ENCODE results near the gene MKRN1.
A peak's percentile ranks its signal among the peaks of the same experiment; 100 is the strongest.
"Not testable (repeated sequence)": the region's sequence is repeated elsewhere in the genome, so short reads cannot be mapped to it uniquely, and the experiment has no call there.

The MKRN1 gene, protein sequence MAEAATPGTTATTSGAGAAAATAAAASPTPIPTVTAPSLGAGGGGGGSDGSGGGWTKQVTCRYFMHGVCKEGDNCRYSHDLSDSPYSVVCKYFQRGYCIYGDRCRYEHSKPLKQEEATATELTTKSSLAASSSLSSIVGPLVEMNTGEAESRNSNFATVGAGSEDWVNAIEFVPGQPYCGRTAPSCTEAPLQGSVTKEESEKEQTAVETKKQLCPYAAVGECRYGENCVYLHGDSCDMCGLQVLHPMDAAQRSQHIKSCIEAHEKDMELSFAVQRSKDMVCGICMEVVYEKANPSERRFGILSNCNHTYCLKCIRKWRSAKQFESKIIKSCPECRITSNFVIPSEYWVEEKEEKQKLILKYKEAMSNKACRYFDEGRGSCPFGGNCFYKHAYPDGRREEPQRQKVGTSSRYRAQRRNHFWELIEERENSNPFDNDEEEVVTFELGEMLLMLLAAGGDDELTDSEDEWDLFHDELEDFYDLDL

DNA sequence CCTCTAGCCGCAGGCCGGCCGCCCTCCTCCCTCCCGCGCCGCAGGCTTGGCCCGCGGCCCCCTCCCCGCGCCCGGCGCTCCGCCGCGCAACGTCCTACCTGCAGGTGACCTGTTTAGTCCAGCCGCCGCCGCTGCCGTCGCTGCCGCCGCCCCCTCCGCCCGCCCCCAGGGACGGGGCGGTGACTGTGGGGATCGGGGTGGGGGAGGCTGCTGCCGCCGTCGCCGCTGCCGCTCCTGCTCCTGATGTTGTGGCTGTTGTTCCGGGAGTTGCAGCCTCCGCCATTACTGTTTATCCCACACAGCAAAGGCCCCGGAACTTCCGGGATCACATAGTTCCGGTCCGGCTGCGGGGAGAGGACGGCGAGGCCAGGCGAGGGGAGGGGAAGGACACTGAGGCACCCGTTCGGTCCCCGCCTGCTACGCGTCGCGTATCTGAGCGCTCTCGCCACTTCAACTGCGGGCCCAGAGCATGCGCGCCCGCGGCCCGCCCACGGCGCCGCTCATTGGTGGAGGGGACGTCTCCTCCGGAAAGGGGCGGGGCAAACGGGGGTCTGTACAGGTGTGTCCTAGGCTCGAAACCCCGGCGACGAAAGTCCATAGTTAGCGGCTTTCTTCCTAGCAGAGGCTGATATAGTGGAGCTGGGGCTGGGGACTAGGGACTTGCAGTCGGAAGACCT is at the start of gene MKRN1:
Gene MKRN1, minus strand, starts transcription at position 444 of the 677 bp plus-strand sequence. Its CDS starts 161 bp downstream, at position 283.
- peak; percentile 98 for DNase-seq

DNA sequence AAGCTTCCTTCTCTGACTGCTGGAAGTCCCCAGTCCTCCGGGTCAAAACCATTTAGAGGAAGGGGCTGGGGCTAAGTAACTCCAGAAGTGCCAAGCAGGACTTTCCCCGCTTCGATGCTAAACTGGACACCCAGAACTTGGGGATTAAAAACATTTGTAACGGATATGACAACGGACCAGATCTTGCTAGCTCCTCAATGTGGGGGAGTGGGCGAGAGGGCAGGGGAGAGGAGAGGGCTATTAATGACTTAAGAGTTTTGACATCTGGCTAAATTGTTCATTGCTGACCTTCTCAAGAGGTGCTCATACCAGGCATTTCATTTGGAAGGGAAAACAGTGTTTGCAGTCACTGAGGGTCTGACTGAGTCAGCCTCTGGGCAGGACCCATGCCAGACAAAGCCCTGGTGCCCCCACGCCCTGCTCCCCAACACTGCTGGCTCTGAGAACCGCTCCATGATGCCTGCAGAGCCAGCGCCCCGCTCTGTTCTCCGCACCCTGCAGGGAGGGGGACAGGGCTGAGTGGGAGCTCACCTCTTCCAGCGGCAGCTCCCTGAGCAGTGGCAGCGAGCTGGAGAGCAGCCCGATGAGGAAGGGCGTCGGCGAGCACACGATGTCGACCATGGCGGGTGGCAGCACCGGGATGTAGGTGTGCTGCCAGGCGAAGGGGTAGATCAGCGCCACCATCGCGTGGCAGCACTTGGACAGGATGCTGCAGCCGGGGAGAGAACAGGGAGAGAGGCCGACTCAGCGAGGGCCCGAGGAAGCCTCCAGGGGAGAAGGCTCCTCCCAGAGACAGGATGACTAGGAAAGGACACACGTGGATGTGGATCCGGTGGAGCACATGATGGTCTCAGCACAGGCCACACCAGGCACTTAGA is 47.7 kb upstream of the MKRN1 start:
- no peak for DNase-seq

DNA sequence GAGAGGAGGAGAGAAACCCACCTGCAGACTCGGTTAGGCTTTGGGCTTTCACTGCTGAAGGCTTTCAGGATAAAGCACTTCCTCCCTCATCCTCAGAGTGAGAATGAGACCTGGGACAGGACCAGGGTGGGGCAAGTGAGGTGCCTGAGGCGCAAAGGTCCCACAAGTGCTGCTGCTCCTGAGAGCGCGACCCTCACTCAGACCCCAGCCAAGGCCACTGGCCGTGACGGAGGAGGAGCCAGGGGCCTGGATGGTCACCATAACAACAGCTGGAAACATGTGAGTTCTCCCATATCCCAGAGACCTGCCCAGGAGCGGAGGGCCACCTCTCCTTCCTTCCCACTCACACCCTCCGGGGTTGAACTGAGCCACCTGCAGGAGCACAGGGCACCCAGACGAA is 46.9 kb upstream of the MKRN1 start:
- no peak for DNase-seq

DNA sequence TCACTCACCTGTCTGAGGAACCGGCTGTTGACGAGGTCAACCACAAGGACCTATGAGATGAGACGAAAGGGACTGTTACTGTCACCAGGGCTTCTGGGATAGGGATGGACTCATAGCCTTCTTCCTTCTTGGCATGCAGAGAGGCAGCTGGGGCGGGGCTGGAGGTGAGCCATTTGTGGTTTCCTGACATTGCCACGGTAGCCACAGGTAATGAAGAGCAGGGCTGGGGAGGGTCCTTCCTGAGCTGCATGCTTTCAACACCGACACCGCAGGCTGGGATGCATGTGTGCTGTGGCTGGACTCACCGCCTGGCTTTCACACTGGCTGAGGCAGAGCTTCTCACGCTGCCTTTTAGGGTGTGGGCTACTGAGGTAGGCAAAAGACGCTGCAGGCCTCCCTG is 46.4 kb upstream of the MKRN1 start:
- no peak for DNase-seq

DNA sequence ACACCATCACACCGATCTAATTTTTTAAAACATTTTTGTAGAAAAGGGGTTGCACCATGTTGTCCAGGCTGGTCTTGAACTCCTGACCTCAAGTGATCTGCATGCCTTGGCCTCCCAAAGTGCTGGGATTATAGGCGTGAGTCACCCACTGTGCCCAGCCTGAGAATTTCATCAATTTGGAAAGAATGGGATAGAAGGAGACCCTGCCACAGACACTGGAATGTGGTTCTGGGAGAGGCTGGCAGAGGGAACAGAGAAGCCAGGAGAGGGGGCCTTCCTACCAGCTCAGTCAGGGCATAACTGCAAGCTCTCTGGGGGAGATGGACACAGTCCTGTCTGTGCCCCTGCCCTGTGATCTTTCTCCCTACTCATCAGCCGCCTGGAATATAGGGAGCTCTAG is 42.1 kb upstream of the MKRN1 start:
- no peak for DNase-seq

DNA sequence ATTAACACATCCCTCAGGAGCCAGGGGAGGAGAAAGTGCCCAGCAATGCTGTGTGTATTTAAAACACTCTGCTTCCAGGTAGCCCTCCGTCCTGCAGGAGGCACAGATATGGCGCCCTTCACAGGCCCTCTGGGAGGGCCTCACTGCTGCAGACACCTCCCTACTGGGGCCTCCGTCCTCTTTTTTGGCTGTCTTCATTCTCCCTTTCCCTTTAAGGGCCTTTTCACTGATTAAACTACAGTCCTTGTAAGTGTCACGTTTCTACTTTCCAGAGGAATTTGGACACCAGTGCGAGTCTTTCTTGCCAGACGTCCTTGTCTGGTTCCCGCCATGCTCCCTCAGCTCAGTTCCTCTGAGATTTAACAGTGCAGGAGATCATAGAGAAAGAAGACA is 39.7 kb upstream of the MKRN1 start:
- DNase-seq: no peak

DNA sequence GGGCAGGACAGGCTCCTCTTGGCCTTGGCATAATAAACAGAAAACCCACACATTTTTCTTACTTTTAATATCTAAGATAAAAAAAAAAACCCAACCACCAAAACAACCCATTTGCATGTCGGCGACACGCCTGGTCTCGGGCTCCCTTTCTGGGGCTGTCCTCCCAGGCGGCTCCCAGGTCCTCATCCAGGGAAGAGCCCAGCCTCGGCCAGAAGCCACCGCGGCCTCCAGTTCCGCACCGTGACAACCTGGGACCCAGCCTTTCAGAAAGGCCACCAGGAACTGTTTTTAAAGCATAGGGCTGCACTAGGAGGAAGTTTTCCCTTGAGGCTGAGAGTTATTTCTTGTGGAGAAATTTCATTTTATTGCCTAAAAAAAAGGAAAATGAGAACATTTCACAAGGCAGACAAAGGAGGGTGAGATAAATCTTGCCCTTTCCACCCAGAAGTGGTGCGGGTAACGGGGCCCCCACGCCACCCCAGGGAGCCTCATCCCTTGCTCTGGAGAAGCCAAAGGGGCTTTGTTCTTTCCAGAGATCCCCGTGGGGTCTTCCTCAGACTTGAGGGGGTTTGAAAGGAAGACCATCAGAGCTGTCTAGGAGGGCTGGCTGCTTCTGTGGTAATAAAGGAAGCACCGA is 39.2 kb upstream of the MKRN1 start:
- no peak for DNase-seq

DNA sequence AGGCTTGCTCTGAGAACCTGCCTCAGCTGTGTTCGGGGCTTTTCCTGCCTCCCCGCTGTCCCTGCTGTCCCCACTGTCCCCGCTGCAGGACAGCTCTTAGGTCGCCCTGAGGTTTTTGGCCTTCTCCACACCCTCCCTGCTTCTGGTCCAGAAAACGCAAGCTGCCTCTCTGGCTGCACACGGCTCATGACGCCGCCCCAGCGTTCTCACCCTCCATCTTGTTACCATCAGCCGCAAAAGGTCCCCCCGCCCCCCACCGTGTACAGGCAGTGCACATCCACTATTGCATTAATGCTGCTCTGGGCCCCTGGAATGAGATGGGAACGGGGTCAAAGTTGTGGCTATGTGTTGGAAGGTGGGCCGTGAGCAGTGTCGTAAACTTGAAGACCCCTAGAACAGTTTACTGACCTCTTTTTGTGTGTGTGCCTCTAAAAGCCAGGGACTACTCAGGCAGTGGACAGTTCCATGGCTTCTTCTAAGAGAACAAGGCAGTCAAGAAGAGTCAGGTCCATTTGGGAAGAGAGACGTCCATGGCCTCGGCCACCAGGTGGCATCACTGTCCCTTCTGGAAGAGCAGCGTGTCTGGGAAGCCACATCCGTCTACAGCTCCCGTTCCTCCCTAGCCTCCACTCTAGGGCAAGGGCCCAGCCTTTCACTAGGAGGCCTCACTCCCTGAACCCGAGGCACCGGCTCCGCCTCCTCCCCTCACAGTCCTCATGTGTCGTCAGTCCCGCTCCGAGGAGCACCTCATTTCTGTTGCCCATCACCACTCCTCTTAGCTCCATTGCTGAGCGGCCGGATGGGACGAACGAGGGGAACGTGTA is 38.5 kb upstream of the MKRN1 start:
- DNase-seq: peak; percentile 91

DNA sequence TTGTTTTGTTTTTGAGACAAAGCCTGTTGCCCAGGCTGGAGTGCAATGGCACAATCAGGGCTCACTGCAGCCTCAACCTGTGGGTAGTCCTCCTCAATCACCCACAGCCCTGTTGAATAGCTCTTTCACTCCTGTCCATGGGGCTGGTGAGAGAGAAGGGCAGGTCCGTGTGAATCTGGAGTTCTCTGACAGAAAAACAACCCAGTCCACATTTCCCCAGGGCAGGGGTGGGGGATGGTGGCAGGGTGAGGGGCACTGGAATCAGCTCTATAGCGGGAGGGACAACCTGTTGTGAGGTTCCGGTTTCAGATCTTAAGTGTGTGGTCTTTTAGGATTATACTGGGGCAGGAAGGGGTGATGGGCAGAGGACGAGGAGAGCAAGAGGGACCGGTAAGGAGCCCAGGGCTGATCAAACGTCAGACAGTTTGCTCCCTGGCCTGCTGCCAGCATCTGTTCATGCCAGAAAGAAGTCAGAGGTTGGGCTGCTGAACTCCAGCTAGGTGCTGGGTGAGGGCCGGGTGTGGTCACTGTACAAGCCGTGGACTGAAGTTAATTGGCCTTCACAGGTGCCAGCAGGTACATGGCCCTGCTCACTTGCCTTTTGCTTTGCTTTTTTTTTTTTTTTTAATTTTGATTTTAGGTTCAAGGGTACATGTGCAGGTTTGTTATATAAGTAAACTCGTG is 33.2 kb upstream of the MKRN1 start:
- DNase-seq: peak; percentile 8

DNA sequence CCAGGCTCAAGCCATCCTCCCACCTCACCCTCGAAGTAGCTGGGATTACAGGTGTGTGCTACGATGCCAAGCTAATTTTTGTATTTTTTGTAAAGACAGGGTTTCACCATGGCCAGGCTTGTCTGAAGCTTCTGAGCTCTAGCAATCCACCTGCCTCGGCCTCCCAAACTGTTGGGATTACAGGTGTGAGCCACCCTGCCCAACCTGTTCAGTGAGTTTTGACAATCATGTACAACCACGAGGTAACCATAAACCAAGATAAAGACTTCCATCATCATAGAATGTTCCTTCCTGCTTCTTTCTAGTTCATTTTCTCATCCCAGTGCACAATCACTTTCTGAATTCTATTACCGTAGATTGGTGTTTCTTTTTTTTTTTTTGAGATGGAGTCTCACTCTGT is 30.5 kb upstream of the MKRN1 start:
- DNase-seq: no peak

DNA sequence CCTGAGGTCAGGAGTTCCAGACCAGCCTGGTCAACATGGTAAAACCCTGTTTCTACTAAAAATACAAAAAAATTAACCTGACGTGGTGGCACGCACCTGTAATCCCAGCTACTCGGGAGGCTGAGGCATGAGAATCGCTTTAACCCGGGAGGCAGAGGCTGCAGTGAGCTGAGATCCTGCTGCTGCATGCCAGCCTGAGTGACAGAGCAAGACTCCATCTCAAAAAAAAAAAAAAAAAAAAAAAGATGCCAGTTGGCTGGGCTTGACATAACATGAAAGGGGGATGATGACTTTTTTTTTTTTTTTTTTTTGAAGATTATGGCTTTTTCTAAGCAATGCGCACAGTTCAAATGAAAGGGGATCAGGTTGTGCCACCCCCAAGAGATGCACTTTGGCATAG is 28.3 kb upstream of the MKRN1 start:
- not testable (repeated sequence) for DNase-seq

DNA sequence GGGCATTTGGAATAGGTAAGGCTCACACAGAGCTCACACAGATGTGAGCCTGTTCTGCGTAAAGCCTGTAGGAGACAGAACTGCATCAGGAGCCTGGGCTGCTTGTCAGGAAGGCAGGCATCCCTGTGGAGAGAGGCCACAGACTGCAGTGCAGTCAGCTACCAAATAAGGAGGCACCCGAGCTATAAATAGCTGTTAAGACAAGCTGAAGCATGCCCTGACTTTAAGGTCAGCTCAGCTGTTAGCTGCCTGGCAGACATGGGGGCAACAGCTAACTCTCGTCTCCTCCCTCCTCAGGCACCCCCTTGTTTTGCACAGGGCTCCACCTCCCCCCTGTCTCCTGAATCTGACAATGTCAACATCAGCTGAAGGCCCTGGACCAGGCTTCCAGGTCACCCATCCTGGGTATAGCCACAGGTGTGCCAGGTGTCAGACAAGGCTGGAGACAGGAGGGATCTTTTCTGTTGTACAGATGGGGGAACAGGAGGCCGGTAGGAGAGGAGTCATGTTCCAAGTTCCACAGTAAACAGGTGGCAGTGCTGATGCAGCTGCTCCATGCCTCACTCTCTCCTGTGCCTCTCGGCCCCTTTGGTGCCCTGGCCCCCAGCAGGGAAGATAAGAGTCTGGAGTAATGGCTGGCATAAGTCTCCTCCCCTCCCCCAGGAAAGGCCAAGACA is 27.6 kb upstream of the MKRN1 start:
- DNase-seq: no peak

DNA sequence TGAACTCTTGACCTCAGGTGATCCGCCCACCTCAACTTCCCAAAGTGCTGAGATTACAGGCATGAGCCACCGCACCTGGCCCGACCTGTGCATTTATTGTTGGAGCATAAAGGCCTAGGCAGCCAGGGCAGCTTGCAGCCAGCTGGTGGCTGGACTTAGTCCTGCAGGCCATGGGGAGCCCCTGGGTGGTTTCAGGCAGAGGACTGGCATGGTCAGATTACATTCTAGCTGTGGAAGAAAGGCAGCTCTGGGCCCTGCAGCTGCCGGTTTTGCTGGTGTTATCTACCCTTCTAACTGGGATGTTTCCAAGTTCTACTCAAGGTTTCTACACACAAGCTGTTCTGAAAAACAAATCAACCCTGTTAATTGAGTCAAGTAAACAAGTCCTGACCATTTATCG is 22.7 kb upstream of the MKRN1 start:
- no peak for DNase-seq

DNA sequence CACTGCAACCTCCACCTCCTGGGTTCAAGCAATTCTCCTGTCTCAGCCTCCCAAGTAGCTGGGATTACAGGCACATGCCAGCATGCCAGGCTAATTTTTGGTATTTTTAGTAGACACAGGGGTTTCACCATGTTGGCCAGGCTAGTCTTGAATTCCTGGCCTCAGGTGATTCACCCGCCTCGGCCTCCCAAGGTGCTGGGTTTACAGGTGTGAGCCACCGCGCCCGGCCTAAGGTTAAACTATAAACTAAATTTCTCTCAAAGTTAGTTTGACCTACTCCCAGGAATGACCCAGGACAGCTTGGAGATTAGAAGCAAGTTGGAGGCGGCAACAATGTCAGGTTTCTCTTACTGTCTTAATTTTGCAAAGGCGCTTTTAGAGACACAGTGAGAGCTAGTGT is 18.5 kb upstream of the MKRN1 start:
- not testable (repeated sequence) for DNase-seq

DNA sequence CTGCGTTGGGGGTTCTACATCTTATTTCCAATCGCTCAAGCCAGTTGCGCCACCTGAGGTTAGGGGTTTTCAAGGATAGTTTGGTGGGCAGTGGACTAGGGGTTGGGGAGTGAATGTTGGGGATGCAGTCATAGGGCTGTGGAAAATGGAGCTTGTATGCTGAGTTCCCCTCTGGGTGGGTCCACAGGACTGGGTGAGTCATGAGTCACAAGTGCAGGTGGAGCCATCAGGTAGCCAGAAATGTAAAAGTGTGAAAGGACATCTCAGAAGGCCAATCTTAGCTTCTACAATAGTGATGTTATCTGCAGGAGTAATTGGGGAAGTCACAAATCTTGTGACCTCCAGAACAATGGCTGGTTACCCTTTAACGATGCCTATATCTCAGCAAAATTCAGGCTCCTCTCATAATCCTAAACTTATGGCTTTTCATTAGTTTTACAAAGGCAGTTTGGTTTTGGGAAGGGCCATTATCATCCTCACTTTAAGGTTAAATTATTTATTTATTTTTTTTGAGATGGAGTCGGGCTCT is 18.0 kb upstream of the MKRN1 start:
- DNase-seq: no peak

DNA sequence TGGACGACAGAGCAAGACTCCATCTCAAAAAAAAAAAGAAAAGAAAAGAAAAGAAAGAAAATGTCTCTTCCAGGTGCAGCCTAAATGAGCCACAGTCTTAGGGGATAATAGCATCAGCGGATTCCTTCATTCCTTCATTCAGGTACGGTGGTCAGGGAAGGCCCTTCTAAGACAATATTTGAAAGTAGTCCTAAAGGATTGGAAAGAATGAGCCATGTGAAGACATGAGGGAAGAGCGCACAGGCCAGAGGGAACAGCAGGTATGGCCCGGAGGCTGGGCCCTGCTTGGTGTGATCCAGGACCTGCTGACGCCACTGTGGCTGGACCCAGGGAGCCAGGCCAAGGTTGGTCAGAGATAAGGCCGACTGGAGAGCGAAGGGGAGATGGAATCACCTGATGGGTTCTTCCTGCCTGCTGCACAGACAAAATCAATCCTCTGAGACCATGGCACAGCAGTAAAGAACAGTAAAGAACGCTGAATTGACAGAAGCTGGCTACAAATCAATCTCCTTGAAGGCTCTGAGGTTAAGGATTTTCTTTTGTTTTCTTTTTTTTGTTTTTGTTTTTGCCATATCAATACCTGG is 16.3 kb upstream of the MKRN1 start:
- no peak for DNase-seq

DNA sequence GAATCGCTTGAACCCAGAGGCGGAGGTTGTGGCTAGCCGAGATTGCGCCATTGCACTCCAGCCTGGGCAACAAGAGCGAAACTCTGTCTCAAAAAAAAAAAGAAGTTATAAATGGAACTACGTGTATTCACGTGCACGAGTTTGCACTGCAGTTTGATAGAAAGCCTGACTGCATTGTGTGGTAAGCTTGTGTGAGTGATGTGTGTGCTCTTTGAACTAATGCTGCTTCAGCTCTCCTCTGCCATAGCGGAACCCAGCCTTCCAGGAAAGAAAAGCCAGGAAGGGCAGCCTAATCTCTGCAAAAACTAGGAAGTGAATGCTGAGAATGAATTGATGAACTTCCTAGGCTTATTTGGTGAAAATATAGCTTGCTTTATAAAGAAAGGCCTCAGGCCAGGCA is 15.6 kb upstream of the MKRN1 start:
- no peak for DNase-seq

DNA sequence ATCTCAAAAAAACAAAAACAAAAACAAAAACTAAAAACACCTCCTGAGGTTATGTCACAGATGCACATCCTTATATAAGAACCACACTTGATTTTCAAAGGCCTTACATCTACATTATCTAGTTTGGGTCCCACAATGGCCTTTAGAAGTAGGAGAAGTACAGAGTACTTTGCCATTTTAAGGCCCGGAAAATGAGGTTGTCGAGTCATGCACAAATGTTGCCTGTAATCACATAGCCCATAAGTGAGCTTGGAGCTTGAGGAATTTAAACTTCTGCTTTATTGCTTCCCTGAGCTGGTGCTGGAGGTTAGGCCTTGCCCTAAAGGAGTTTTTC is 9.7 kb upstream of the MKRN1 start:
- DNase-seq: no peak

DNA sequence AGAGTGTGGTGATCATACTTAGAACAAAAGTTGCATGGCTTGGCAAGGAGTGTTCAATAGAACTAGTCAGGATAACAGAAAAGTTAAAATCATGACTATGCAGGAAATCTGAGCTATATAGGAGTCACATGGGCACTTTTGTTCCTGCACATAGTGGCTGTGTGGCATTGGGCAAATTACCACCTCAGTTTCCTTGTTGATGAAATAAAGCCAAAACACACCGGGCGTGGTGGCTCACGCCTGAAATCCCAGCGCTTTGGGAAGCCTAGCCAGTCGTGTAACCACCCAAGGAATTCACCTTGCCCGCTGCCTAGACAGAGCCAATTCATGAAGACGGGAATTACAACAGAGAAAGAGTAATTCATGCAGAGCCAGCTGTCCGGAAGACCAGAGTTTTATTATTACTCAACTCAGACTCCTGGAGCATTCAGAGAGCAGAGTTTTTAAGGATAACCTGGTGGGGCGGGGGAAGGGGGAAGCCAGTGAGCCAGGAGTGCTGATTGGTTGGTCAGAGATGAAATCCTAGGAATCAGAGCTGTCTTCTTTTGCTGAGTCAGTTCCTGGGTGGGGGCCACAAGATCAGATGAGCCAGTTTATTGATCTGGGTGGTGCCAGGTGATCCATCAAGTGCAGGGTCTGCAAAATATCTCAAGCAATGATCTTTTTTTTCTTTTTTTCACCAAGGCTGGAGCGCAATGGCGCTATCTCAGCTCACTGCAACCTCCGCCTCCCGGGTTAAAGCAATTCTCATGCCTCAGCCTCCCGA is 6.4 kb upstream of the MKRN1 start:
- DNase-seq: no peak
